ENCODE measurements around the gene CRACR2B.

The CRACR2B gene

DNA sequence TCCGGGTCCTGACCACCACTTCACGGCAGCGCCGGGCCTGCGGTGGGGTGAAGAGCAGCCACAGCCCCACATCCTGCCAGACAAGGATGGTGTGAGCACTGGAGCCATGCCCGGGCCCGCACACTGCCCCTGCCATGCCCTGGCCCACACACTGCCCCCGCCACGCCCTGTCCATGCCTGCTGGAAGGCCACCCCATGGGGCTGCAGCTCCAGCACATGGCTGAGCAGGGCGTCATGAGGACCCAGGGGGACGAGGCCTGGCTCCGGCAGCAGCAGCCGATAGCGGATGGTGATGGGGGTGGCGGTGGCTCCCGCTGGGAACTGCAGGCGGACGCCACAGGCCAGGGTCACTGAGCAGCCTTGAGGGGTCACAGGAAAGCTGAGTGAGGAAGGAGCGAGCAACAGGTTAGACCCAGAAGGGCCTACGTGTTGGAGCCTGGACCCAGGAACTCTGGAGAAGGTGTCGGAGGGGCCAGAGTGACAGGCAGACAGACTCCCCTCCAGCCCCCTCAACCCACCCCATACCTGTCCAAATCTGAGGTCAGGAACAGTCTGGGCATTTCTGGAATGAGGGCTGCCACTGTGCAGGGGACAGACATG is 25.6 kb upstream of the CRACR2B start:
- Histone ChIP-seq H3K4me3 (ENCODE audit: insufficient read depth, low read depth, low read length) (no peak overlapping the region), H3K27ac (ENCODE audit: insufficient read depth, low read depth, low read length, poor library complexity, severe bottlenecking) (no peak overlapping the region), H3K4me1 (ENCODE audit: control insufficient read depth, insufficient read depth, low read length) (peaks cover 8% of the 10 kb centered on the region), H3K9me3 (ENCODE audit: control insufficient read depth, low read length) (no peaks in the 10 kb centered on the region), H3K27me3 (ENCODE audit: control insufficient read depth, insufficient read depth, low read length, poor library complexity, severe bottlenecking) (no peaks in the 10 kb centered on the region), H3K36me3 (ENCODE audit: control insufficient read depth, insufficient read depth, low read length) (peaks cover 8% of the 10 kb centered on the region)
- WGBS, 2 experiments, result 95 to 97% methylated on average over 21 of the region's 21 CpGs

DNA sequence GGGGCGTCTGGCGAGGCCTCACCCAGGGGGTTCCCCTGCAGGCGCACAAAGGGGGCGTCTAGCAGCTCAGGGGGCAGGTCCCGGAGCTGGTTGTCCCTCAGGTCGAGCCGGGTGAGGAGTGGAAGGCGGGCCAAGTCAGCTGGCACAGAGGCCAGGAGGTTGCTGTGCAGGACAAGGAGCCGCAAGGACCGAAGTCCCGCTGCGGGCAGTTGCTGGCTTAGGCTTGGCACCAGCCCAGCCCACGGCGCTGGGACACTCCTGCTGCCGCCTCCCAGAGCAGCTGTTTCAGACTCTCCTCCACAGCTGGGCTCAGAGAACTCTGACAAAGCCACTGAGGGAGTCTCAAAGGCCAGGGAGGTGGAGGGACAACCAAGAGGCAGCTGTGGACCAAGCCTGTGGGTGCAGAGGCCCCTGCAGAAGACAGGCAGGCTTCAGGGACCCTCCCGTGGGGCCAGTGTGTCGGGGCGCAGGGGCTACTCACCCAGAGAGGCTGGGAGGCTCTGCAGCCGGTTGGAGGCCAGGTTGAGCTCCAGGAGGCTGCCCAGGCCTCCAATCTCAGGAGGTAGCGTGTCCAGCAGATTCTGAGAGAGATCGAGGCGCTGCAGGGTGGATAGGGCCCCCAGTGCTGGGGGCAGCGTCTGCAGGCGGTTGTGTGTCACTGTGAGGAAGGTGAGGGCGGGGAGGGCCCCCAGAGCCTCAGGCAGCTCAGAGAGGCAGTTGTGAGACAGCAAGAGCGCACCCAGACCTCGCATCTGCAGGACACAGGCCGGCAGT is 24.8 kb upstream of the CRACR2B start:
- H3K27me3 ChIP-seq (ENCODE audit: control insufficient read depth, insufficient read depth, low read length, poor library complexity, severe bottlenecking), result no peaks in the 10 kb centered on the region
- no peak overlapping the region for H3K27ac ChIP-seq (ENCODE audit: insufficient read depth, low read depth, low read length, poor library complexity, severe bottlenecking)
- H3K36me3 ChIP-seq (ENCODE audit: control insufficient read depth, insufficient read depth, low read length), result peaks cover 8% of the 10 kb centered on the region
- no peaks in the 10 kb centered on the region for H3K9me3 ChIP-seq (ENCODE audit: control insufficient read depth, low read length)
- H3K4me1 ChIP-seq (ENCODE audit: control insufficient read depth, insufficient read depth, low read length), result peaks cover 8% of the 10 kb centered on the region
- no peak overlapping the region for H3K4me3 ChIP-seq (ENCODE audit: insufficient read depth, low read depth, low read length)
- 96% methylated on average over 28 of the region's 28 CpGs for WGBS, 2 experiments

DNA sequence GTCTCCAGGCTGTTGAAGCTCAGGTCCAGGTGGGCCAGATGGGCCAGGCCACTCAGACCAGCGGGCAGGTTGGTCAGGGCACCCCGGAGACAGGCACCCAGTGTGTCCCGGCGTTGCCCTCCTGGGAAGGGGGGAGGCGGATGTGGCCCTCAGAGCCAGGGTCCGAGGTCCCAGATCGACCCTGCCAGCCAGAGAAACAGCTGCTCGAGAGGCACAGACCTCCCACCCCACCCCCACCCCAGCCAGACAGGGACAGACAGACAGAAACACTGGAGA is 24.3 kb upstream of the CRACR2B start:
- Histone ChIP-seq H3K4me3 (ENCODE audit: insufficient read depth, low read depth, low read length) (no peak overlapping the region), H3K4me1 (ENCODE audit: control insufficient read depth, insufficient read depth, low read length) (peaks cover 8% of the 10 kb centered on the region), H3K36me3 (ENCODE audit: control insufficient read depth, insufficient read depth, low read length) (peaks cover 8% of the 10 kb centered on the region), H3K27me3 (ENCODE audit: control insufficient read depth, insufficient read depth, low read length, poor library complexity, severe bottlenecking) (no peaks in the 10 kb centered on the region), H3K27ac (ENCODE audit: insufficient read depth, low read depth, low read length, poor library complexity, severe bottlenecking) (no peak overlapping the region), H3K9me3 (ENCODE audit: control insufficient read depth, low read length) (no peaks in the 10 kb centered on the region)
- WGBS, 2 experiments, result 86 to 91% methylated on average over 8 of the region's 8 CpGs

DNA sequence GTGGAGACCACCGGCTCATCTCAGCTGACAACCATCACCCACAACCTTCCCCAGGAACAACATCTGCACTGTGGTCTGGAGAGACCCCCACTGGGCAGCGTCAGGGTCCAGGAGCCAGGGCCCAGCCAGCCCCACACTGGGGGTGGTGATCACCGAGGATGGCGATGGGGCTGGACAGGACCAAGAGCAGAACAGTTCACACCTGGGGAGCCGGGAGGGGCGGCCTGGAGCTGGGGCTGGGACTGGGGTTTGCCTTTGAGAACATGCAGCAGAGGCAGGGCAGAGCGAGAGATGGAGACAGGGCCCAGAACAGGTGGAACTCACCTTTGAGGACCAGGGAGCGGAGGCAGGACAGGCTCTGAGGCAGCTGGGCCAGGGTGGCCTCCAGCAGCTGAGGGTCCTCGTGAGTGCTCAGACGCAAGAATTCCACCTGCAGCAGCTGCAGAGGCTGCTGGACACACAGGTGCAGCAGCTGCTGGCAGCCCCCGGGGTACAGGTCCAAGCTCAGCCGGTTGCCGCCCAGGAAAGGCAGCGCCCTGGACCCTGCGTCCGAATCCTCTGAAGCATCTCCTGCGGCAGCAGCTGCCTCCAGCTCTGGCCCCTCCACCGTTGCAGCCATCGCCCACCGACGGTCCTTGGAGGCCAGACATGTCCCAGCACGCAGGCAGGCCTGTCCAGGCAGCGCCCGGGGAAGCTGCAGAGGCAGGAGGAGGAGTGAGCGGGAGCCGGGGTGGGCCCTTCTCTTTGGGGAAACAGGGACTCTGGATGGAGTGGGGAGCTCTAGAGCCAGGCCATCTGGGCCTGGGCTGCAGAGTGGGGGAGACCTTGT is 23.7 kb upstream of the CRACR2B start:
- H3K4me3 ChIP-seq (ENCODE audit: insufficient read depth, low read depth, low read length), result peak overlapping the region; percentile 64
- no peaks in the 10 kb centered on the region for H3K27me3 ChIP-seq (ENCODE audit: control insufficient read depth, insufficient read depth, low read length, poor library complexity, severe bottlenecking)
- H3K27ac ChIP-seq (ENCODE audit: insufficient read depth, low read depth, low read length, poor library complexity, severe bottlenecking), result no peak overlapping the region
- H3K4me1 ChIP-seq (ENCODE audit: control insufficient read depth, insufficient read depth, low read length), result peaks cover 8% of the 10 kb centered on the region
- 80 to 81% methylated on average over 26 of the region's 26 CpGs for WGBS, 2 experiments
- peaks cover 8% of the 10 kb centered on the region for H3K36me3 ChIP-seq (ENCODE audit: control insufficient read depth, insufficient read depth, low read length)
- no peaks in the 10 kb centered on the region for H3K9me3 ChIP-seq (ENCODE audit: control insufficient read depth, low read length)

DNA sequence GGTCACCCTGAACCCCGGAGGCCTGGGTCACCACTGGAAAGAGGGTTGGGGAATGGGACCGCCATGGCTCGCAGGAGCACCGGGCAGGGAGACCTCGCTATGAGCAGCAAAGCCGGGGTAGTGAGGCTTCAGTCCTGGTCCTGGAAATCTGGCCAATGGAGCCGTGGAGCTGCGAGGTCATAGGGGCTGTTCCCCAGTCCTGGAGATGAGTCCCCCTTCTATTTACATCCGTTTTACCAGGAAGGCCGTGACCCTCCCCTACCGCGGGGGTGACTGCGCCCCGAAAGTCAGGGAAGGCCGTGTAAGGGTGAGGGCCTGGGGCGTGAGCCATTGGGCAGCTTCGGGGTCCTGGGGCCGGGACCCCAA is 23.1 kb upstream of the CRACR2B start:
- WGBS, 2 experiments, result 37 to 39% methylated on average over 18 of the region's 18 CpGs
- Histone ChIP-seq H3K36me3 (ENCODE audit: control insufficient read depth, insufficient read depth, low read length) (peaks cover 8% of the 10 kb centered on the region), H3K27ac (ENCODE audit: insufficient read depth, low read depth, low read length, poor library complexity, severe bottlenecking) (no peak overlapping the region)

DNA sequence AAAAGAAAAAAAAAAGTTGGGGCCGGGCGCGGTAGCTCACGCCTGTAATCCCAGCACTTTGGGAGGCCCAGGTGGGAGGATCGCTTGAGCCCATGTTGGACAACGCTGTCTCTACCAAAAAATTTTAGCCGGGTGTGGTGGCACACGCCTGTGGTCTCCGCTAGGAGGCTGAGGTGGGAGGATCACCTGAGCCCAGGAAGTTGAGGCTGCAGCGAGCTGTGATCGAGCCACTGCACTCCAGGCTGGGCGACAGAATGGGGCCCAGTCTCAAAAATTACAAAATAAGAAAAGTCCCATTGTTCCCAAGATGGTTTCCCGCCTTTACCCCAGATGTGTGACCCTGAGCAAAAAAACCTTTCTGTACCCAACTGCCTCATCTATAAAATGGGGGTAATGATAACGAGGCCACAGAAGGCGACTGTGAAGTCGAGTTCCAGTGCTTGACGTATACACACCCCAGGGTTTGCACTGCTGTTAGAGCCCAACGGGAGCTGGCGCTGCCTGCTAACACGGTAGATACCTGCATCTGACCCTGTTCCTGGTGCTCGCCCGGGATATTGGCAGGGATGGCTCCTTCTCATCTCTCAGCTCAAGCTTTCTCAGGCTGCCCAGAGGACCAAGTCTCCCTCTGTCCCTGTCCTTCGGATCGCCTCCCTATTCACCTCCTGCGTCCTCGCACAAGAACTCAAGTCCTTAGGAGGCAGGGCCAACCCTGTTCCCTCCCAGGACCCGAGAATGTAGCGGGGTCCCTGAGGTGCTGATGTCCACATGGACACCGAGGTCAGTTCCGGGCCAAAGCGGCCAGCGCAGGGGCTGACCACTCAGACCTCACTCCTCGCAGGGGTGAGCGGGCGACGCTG is 19.1 kb upstream of the CRACR2B start:
- H3K27me3 ChIP-seq (ENCODE audit: control insufficient read depth, insufficient read depth, low read length, poor library complexity, severe bottlenecking), result no peaks in the 10 kb centered on the region
- H3K36me3 ChIP-seq (ENCODE audit: control insufficient read depth, insufficient read depth, low read length), result peaks cover 23% of the 10 kb centered on the region
- H3K4me3 ChIP-seq (ENCODE audit: insufficient read depth, low read depth, low read length), result peak overlapping the region; percentile 98
- 37% methylated on average over 36 of the region's 36 CpGs for whole genome bisulfite sequencing, 2 experiments
- H3K9me3 ChIP-seq (ENCODE audit: control insufficient read depth, low read length), result no peaks in the 10 kb centered on the region
- H3K4me1 ChIP-seq (ENCODE audit: control insufficient read depth, insufficient read depth, low read length), result peaks cover 23% of the 10 kb centered on the region
- peak overlapping the region; percentile 94 for H3K27ac ChIP-seq (ENCODE audit: insufficient read depth, low read depth, low read length, poor library complexity, severe bottlenecking)

More for the DNA sequence above, 23.1 kb upstream of the CRACR2B start:
- Histone ChIP-seq H3K4me1 (ENCODE audit: control insufficient read depth, insufficient read depth, low read length) (peaks cover 8% of the 10 kb centered on the region), H3K27me3 (ENCODE audit: control insufficient read depth, insufficient read depth, low read length, poor library complexity, severe bottlenecking) (no peaks in the 10 kb centered on the region), H3K9me3 (ENCODE audit: control insufficient read depth, low read length) (no peaks in the 10 kb centered on the region), H3K4me3 (ENCODE audit: insufficient read depth, low read depth, low read length) (peak overlapping the region; percentile 64)

DNA sequence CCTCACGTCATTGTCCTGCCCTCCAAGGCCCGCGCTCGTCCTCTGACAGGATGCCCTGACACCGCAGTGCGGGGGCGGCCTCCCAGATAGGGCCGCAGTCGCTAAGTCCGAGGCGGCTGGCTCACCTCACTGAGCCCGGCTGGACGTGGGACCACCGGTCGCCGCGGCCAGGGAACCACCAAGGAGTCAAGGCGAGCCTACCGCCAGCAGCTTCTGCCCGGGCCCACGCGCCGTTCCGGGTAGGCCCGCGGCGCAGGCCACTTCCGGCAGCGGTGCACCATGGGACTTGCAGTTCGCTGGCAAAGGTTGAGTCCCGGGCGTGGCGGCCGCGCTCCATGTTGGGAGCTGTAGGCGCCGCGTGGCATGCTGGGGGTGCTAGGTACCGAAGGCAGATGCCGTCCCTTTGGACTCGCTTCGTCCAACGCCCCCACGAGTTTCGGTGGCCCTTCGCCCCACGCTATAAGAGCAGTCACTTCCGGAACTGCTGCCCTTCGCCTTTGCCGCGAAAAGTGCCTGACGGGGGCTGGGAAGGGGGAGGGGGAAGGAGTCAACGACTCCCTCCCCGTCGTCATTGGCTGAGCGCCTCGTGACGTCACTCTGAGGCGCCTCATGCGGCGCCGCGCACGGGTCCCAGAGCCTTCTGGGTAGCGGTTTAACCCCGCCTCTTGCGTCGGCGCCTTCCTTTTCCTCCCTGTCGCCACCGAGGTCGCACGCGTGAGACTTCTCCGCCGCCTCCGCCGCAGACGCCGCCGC is 18.3 kb upstream of the CRACR2B start, which contains the start of gene RPLP2:
Gene RPLP2 (plus strand): TSS at position 681 of the 753 bp plus-strand sequence. CDS start 268 bp downstream, outside the sequence.
- H3K9me3 ChIP-seq (ENCODE audit: control insufficient read depth, low read length), result no peaks in the 10 kb centered on the region
- H3K27me3 ChIP-seq (ENCODE audit: control insufficient read depth, insufficient read depth, low read length, poor library complexity, severe bottlenecking), result no peaks in the 10 kb centered on the region
- H3K4me3 ChIP-seq (ENCODE audit: insufficient read depth, low read depth, low read length), result peak within 1 kb of the TSS; percentile 98
- H3K36me3 ChIP-seq (ENCODE audit: control insufficient read depth, insufficient read depth, low read length), result peaks cover 26% of the 10 kb centered on the region
- H3K27ac ChIP-seq (ENCODE audit: insufficient read depth, low read depth, low read length, poor library complexity, severe bottlenecking), result peak within 1 kb of the TSS; percentile 94
- peaks cover 18% of the 10 kb centered on the region for H3K4me1 ChIP-seq (ENCODE audit: control insufficient read depth, insufficient read depth, low read length)
- WGBS, 2 experiments, result 0% methylated on average over 81 of the region's 81 CpGs

DNA sequence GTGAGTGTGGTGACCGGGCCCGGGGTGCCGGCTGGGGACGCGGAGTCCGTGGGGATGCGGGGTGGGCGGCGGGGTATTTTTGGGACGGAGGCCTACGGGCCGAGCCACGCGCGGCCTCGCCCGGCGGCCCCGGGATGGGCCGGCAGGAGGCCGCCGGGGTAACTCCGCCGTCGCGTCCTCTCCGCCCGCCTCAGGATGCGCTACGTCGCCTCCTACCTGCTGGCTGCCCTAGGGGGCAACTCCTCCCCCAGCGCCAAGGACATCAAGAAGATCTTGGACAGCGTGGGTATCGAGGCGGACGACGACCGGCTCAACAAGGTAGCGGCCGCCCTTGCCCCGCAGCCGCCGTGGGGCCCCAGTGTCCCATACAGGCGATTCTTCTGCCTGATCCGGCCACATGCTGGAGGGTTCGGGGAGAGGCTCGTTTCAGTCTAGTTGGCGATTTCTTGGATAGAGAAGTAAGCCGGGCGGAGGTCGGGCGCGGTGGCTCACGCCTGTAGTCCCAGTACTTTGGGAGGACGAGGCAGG is 17.6 kb upstream of the CRACR2B start:
- Histone ChIP-seq H3K27ac (ENCODE audit: insufficient read depth, low read depth, low read length, poor library complexity, severe bottlenecking) (peak overlapping the region; percentile 94), H3K36me3 (ENCODE audit: control insufficient read depth, insufficient read depth, low read length) (peaks cover 26% of the 10 kb centered on the region), H3K4me3 (ENCODE audit: insufficient read depth, low read depth, low read length) (peak overlapping the region; percentile 98), H3K9me3 (ENCODE audit: control insufficient read depth, low read length) (no peaks in the 10 kb centered on the region), H3K4me1 (ENCODE audit: control insufficient read depth, insufficient read depth, low read length) (peaks cover 15% of the 10 kb centered on the region), H3K27me3 (ENCODE audit: control insufficient read depth, insufficient read depth, low read length, poor library complexity, severe bottlenecking) (no peaks in the 10 kb centered on the region)
- 1% methylated on average over 55 of the region's 55 CpGs for WGBS, 2 experiments

All from ectodermal cell (in vitro differentiated cells).